C1 segment of cervical spinal cord (tissue), 14 donors: Measurements from ENCODE around the gene DUSP28.
"Not testable (repeated sequence)": the region's sequence is repeated elsewhere in the genome, so short reads cannot be mapped to it uniquely, and the experiment has no call there.

Experiments
- DNase-seq, 14 donors: peaks; one replicate each; lab custom pipeline; 2025; lab: John Stamatoyannopoulos, UW

DUSP28 gene

GRCh38 chr2:240560480-240561324 lies 545 bp downstream of the DUSP28 start:
- DNase-seq = peak; percentile 80 to 99 (median 97)

- no peak for DNase-seq
Measured at GRCh38 chr2:240561325-240561971, 1.3 kb downstream of the DUSP28 start.

GRCh38 chr2:240563231-240563630 lies 3.1 kb downstream of the DUSP28 start:
- not testable (repeated sequence) for DNase-seq

GRCh38 chr2:240563951-240564560 lies 3.9 kb downstream of the DUSP28 start:
- DNase-seq = no peak

- DNase-seq = no peak
Measured at GRCh38 chr2:240564561-240565332, 4.6 kb downstream of the DUSP28 start.

GRCh38 chr2:240565333-240566202 lies 5.4 kb downstream of the DUSP28 start:
- DNase-seq = peak in 6 of 14 donors; percentile 17 to 57 (median 42)

- DNase-seq = peak in 13 of 14 donors; percentile 25 to 89 (median 62)
Measured at GRCh38 chr2:240566203-240567136, 6.3 kb downstream of the DUSP28 start.

GRCh38 chr2:240567137-240567871 lies 7.1 kb downstream of the DUSP28 start:
- no peak for DNase-seq

GRCh38 chr2:240567872-240568677 lies 7.9 kb downstream of the DUSP28 start, which contains the start of gene RNPEPL1:
Gene RNPEPL1, plus strand, starts transcription at chr2:240568484. Its CDS starts 103 bp downstream, at chr2:240568587.
- peak in 5 of 14 donors; percentile 21 to 79 (median 35) for DNase-seq

- peak in 8 of 14 donors; percentile 13 to 79 (median 48) for DNase-seq
Measured at GRCh38 chr2:240568678-240569522, 8.7 kb downstream of the DUSP28 start.

GRCh38 chr2:240569523-240569997 lies 9.4 kb downstream of the DUSP28 start:
- DNase-seq = no peak

- no peak for DNase-seq
Measured at GRCh38 chr2:240569998-240570530, 9.9 kb downstream of the DUSP28 start.

- DNase-seq = no peak
Measured at GRCh38 chr2:240570531-240571313, 10.6 kb downstream of the DUSP28 start.

- DNase-seq = no peak
Measured at GRCh38 chr2:240571314-240571973, 11.3 kb downstream of the DUSP28 start.
